Fibroblast of mammary gland (primary cell): ENCODE measurements around the gene CPAMD8.
A peak's percentile ranks its signal among the peaks of the same experiment; 100 is the strongest.
"Not testable (repeated sequence)": the region's sequence is repeated elsewhere in the genome, so short reads cannot be mapped to it uniquely, and the experiment has no call there.

Experiments used
- DNase-seq: peaks from one replicate; pipeline ENCODE4 v3.0.0-alpha.2; 2010; ENCODE audit warnings: low read depth
- H3K4me3 ChIP-seq: 2 replicates; pipeline ENCODE4 v1.5.1; 2011; ENCODE audit warnings: low read depth, mild to moderate bottlenecking, low read length, moderate library complexity; ENCODE audit not compliant: control insufficient read depth
- CTCF ChIP-seq: conservative IDR thresholded peaks from 2 replicates; pipeline ENCODE4 v1.5.1; 2011; ENCODE audit warnings: low read depth, low read length, inconsistent platforms; ENCODE audit not compliant: control insufficient read depth, insufficient read depth

Gene CPAMD8

DNA sequence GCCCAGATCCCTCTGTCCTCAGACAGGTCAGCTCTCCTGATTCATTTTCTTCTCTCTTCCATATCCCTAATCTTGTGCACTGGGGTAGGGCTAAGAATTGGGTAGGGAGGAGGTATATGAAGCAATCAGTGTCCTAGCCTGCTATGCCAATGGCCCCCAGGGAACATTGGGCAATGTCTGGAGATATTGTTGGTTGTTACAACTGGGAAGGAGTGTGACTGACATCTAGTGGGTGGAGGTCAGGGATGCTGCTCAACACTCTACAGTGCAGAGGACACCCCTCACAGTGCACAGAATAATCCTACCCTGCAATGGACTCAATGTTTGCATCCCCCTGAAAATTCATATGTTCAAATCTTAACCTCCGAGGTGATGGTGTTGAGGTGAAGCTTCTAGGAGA, 57.5 kb downstream of the CPAMD8 start:
- no peak overlapping the region for H3K4me3 ChIP-seq
- TF ChIP-seq CTCF, result peak; percentile 6
- DNase-seq, result peak; percentile 30

- DNase-seq, H3K4me3 ChIP-seq: not testable (repeated sequence)
Observed at GRCh38 chr19:16960996-16961822, 65.4 kb downstream of the CPAMD8 start.

GRCh38 chr19:16958277-16958676, 68.3 kb downstream of the CPAMD8 start:
- H3K4me3 ChIP-seq, DNase-seq: not testable (repeated sequence)

GRCh38 chr19:16957855-16958254, 68.8 kb downstream of the CPAMD8 start:
- H3K4me3 ChIP-seq, result no peak overlapping the region
- TF ChIP-seq CTCF, result no peak
- DNase-seq, result no peak

DNA sequence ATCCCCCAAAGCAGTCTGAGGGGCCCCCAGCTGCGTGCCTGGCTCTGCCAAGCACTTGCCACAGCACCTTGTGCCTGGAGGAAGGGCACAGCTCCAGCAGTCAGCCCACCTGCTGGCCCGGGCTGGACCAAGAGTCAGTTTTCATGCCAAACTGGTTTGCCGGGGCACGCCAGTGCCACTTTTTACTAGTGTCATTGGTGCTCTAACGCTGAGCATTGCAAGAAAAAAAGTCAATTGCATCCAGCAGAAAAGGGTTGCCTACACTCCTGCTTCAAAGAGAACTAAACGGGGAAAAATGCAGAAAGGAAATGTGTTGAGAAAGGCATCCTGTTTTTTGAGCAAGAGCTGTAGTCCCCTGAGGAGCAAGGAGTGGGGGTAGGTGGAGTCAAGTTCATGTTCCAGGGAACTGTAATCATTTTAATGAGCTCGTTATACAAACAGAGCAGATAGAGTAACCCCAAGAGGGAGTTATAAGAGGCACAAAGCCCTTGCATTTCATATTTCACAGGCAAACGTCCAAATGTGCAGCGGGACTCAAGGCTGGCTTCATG, 69.4 kb downstream of the CPAMD8 start:
- H3K4me3 ChIP-seq, result no peak overlapping the region
- no peak for TF ChIP-seq CTCF
- DNase-seq, result peak; percentile 73

DNA sequence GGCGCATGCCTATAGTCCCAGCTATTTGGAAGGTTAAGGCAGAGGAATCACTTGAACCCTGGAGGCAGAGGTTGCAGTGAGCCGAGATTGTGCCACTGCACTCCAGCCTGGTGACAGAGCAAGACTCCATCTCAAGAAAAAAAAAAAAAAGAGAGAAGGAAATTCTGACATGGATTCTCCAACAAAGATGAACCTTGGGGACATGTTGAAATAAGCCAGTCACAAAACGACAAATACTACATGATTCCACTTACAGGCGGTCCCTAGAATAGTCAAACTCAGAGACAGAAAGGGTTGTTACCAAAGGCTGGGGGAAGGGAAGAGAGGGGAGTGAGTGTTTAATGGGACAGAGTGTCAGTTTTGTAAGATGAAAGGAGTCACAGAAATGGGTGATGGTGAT, 71.4 kb downstream of the CPAMD8 start:
- no peak for DNase-seq
- no peak overlapping the region for H3K4me3 ChIP-seq
- no peak for TF ChIP-seq CTCF

- no peak for DNase-seq
- no peak for TF ChIP-seq CTCF
- H3K4me3 ChIP-seq, result no peak overlapping the region
Observed at GRCh38 chr19:16952046-16952445, 74.6 kb downstream of the CPAMD8 start.

- no peak for DNase-seq
- TF ChIP-seq CTCF, result no peak
- H3K4me3 ChIP-seq, result no peak overlapping the region
Observed at GRCh38 chr19:16951529-16951928, 75.1 kb downstream of the CPAMD8 start.
